HCT116 (cell line): ENCODE results near the gene ANO2. TPM values are rescaled to one million over a fixed set of nuclear protein-coding genes. Genes with fewer than 3 reads are reported as not detected.

ENCODE experiments used
- ATAC-seq: fragments of 200-7000 bp; cut with Tn5 transposase; 2 replicates; pipeline ENCODE4 v1.9.1; 2020; ENCODE audit warnings: mild to moderate bottlenecking, moderate library complexity
- BruUV-seq: library from RNA; stranded (reverse); fragments of 400-500 nt; replicated peaks from 2 replicates; lab custom pipeline; 2021; lab: Mats Ljungman, UMichigan
- CTCF ChIA-PET: fragments of 300-600 bp; sonication (Branson Sonifier 250); formaldehyde crosslinking; loops from one replicate; lab custom pipeline; 2021; ENCODE audit warnings: antibody characterized with exemption; lab: Charles Lee
- POLR2A ChIA-PET: fragments of 300-600, 350-600 bp; sonication (Branson Sonifier 250); formaldehyde crosslinking; loops from one replicate; lab custom pipeline; 2021; ENCODE audit warnings: antibody characterized with exemption; lab: Charles Lee
- RAD21 ChIA-PET, 2 experiments: fragments of 300-600 bp; sonication (Branson Sonifier 250); formaldehyde crosslinking; loops; one replicate each; lab custom pipeline; 2023; ENCODE audit warnings: low total read pairs in 2 of 2; ENCODE audit not compliant: uncharacterized antibody in 2 of 2, unreplicated experiment in 2 of 2, low non-redundant PET in 1 of 2; lab: Charles Lee
- DNase-seq: peaks from one replicate; pipeline ENCODE4 v3.0.0-alpha.2; 2010; ENCODE audit warnings: low read depth, low spot score
- H2AFZ ChIP-seq: fragments of 200-600 bp; shearing (Covaris generic), sonication (generic); 2 replicates; pipeline ENCODE4 v1.6.1; 2017; ENCODE audit warnings: low read depth, mixed run types, mixed read lengths, antibody characterized with exemption, low read length; ENCODE audit not compliant: poor library complexity, severe bottlenecking
- H3K27ac ChIP-seq: 2 replicates; pipeline ENCODE4 v1.5.1; 2012; ENCODE audit warnings: low read depth, low read length
- H3K27me3 ChIP-seq: fragments of 200-600 bp; sonication (generic); 2 replicates; pipeline ENCODE4 v1.6.1; 2016; ENCODE audit warnings: mixed run types, low read length, mixed read lengths; ENCODE audit not compliant: insufficient read depth
- H3K36me3 ChIP-seq, 2 experiments: fragments of 200-500 bp in 1 of 2; fragments of 200-600 bp in 1 of 2; sonication (Bioruptor generic) in 1 of 2; sonication (generic) in 1 of 2; 2 replicates each; pipeline versions ENCODE4 v1.5.1 to v1.6.1; 2014 to 2016; ENCODE audit warnings: low read length in 2 of 2, inconsistent platforms in 1 of 2, mixed read lengths in 1 of 2, mixed run types in 1 of 2; ENCODE audit not compliant: insufficient read depth in 2 of 2, control insufficient read depth in 1 of 2
- H3K4me1 ChIP-seq, 2 experiments: fragments of 200-600 bp in 1 of 2; sonication (generic) in 1 of 2; 2 replicates each; pipeline versions ENCODE4 v1.5.1 to v1.6.1; 2012 to 2017; ENCODE audit warnings: low read length in 2 of 2, inconsistent platforms in 1 of 2, mild to moderate bottlenecking in 1 of 2, mixed read lengths in 1 of 2, mixed run types in 1 of 2, moderate library complexity in 1 of 2; ENCODE audit not compliant: insufficient read depth in 2 of 2, control insufficient read depth in 1 of 2
- H3K4me2 ChIP-seq: fragments of 200-600 bp; sonication (generic); 2 replicates; pipeline ENCODE4 v1.6.1; 2017; ENCODE audit warnings: mixed run types, low read length, mixed read lengths
- H3K4me3 ChIP-seq, 2 experiments: fragments of 200-600 bp in 1 of 2; sonication (generic) in 1 of 2; replicated peaks in 1 of 2; 2 replicates each; pipeline ENCODE4 v1.5.1; 2011 to 2016; ENCODE audit warnings: low read length in 2 of 2, control low read depth in 1 of 2, low read depth in 1 of 2, mild to moderate bottlenecking in 1 of 2, mixed read lengths in 1 of 2, mixed run types in 1 of 2
- H3K79me2 ChIP-seq: fragments of 200-600 bp; sonication (generic); 2 replicates; pipeline ENCODE4 v1.6.1; 2017; ENCODE audit warnings: mild to moderate bottlenecking, mixed run types, low read length, moderate library complexity, mixed read lengths; ENCODE audit not compliant: insufficient read depth
- H3K9ac ChIP-seq: fragments of 200-600 bp; sonication (generic); 2 replicates; pipeline ENCODE4 v1.6.1; 2016; ENCODE audit warnings: low read length, mixed read lengths
- H3K9me2 ChIP-seq: fragments of 200-600 bp; sonication (generic), shearing (Covaris generic); 2 replicates; pipeline ENCODE4 v1.6.1; 2017; ENCODE audit warnings: mixed run types, mild to moderate bottlenecking, moderate library complexity; ENCODE audit not compliant: insufficient read depth
- H3K9me3 ChIP-seq, 2 experiments: fragments of 200-500 bp in 1 of 2; fragments of 200-600 bp in 1 of 2; sonication (Bioruptor generic) in 1 of 2; sonication (generic) in 1 of 2; 2 replicates each; pipeline ENCODE4 v1.6.1; 2014 to 2017; ENCODE audit warnings: low read length in 2 of 2, mixed read lengths in 2 of 2, inconsistent platforms in 1 of 2, low read depth in 1 of 2, mild to moderate bottlenecking in 1 of 2, mixed run types in 1 of 2, moderate library complexity in 1 of 2; ENCODE audit not compliant: control insufficient read depth in 1 of 2, insufficient read depth in 1 of 2
- H4K20me1 ChIP-seq: fragments of 200-600 bp; sonication (generic), shearing (Covaris generic); 2 replicates; pipeline ENCODE4 v1.6.1; 2017; ENCODE audit warnings: mixed run types, mild to moderate bottlenecking, moderate library complexity; ENCODE audit not compliant: insufficient read depth
- ATF3 ChIP-seq: IDR thresholded peaks from 2 replicates; pipeline ENCODE4 v1.6.1; 2012
- CEBPB ChIP-seq: IDR thresholded peaks from 2 replicates; pipeline ENCODE4 v1.6.1; 2012; ENCODE audit warnings: low read depth
- EGR1 ChIP-seq: IDR thresholded peaks from 2 replicates; pipeline ENCODE4 v1.6.1; 2012; ENCODE audit warnings: low read depth
- EZH2 ChIP-seq: fragments of 200-600 bp; sonication (generic); IDR thresholded peaks from 2 replicates; pipeline ENCODE4 v1.6.1; 2017; ENCODE audit warnings: antibody characterized with exemption, mixed run types
- EZH2phosphoT487 ChIP-seq: fragments of 200-600 bp; IDR thresholded peaks from 2 replicates; pipeline ENCODE4 v1.6.1; 2018; ENCODE audit warnings: antibody characterized with exemption, borderline replicate concordance
- FOSL1 ChIP-seq: IDR thresholded peaks from 2 replicates; pipeline ENCODE4 v1.6.1; 2012; ENCODE audit warnings: low read depth
- JUND ChIP-seq: IDR thresholded peaks from 2 replicates; pipeline ENCODE4 v1.6.1; 2012
- POLR2A ChIP-seq: IDR thresholded peaks from 2 replicates; pipeline ENCODE4 v1.7.0; 2011; ENCODE audit warnings: borderline replicate concordance; ENCODE audit not compliant: insufficient read depth, insufficient read length; ENCODE audit errors: extremely low read depth
- POLR2AphosphoS5 ChIP-seq: IDR thresholded peaks from 2 replicates; pipeline ENCODE4 v1.6.1; 2011; ENCODE audit warnings: mild to moderate bottlenecking, low read depth, low read length, moderate library complexity
- RAD21 ChIP-seq: IDR thresholded peaks from 2 replicates; pipeline ENCODE4 v1.6.1; 2012; ENCODE audit warnings: low read depth, mild to moderate bottlenecking
- REST ChIP-seq: IDR thresholded peaks from 2 replicates; pipeline ENCODE4 v1.6.1; 2012; ENCODE audit warnings: low read depth
- SIN3A ChIP-seq: IDR thresholded peaks from 2 replicates; pipeline ENCODE4 v1.6.1; 2012; ENCODE audit warnings: low read depth
- SP1 ChIP-seq: IDR thresholded peaks from 2 replicates; pipeline ENCODE4 v1.6.1; 2012; ENCODE audit warnings: low read depth
- SRF ChIP-seq: IDR thresholded peaks from 2 replicates; pipeline ENCODE4 v1.6.1; 2012; ENCODE audit warnings: low read depth
- TCF7L2 ChIP-seq: IDR thresholded peaks from 2 replicates; pipeline ENCODE4 v1.7.0; 2011; ENCODE audit warnings: borderline replicate concordance, inconsistent platforms; ENCODE audit not compliant: insufficient read depth, insufficient read length; ENCODE audit errors: extremely low read depth
- YY1 ChIP-seq: IDR thresholded peaks from 2 replicates; pipeline ENCODE4 v1.6.1; 2011; ENCODE audit warnings: low read length, low read depth, moderate library complexity, mild to moderate bottlenecking; ENCODE audit not compliant: insufficient replicate concordance; ENCODE audit errors: extremely low read depth
- ZBTB33 ChIP-seq: IDR thresholded peaks from 2 replicates; pipeline ENCODE4 v1.6.1; 2011; ENCODE audit warnings: mild to moderate bottlenecking, low read length, moderate library complexity; ENCODE audit not compliant: insufficient replicate concordance; ENCODE audit errors: extremely low read depth
- ZFX ChIP-seq: fragments of 450-650 bp; IDR thresholded peaks from 2 replicates; pipeline ENCODE4 v1.6.1; 2017
- ZNF274 ChIP-seq: fragments of 200-500 bp; sonication (Bioruptor generic); IDR thresholded peaks from 2 replicates; pipeline ENCODE4 v1.6.1; 2014; ENCODE audit warnings: mild to moderate bottlenecking, low read depth, low read length, inconsistent platforms
- intact Hi-C: fragments of 100-400 bp; cut with micrococcal nuclease; formaldehyde crosslinking; loops from 2 replicates; pipeline ENCODE4 v1.10.0; 2022
- total RNA-seq: library from RNA; stranded (reverse); gene quantifications from one replicate; pipeline ENCODE4 v1.2.1, GENCODE V29; 2021; ENCODE audit not compliant: unreplicated experiment
- TF ChIP-seq, protein P1 (sequence below), 3 experiments: fragments of 200-600 bp in 1 of 3; sonication (generic) in 1 of 3; IDR thresholded peaks in 2 of 3; conservative IDR thresholded peaks in 1 of 3; 2 replicates each; pipeline ENCODE4 v1.5.1; 2012 to 2017; ENCODE audit warnings: low read depth in 2 of 3, low read length in 2 of 3, antibody characterized with exemption in 1 of 3, borderline replicate concordance in 1 of 3, control low read depth in 1 of 3, mild to moderate bottlenecking in 1 of 3, mixed read lengths in 1 of 3, mixed run types in 1 of 3, moderate library complexity in 1 of 3; ENCODE audit not compliant: insufficient read depth in 1 of 3

The ANO2 gene
- total RNA-seq, 1 experiment from 2014 or later = not detected

GRCh38 chr12:5710260-5710878 lies 234.7 kb downstream of the ANO2 start:
- TF ChIP-seq, protein P1, sequence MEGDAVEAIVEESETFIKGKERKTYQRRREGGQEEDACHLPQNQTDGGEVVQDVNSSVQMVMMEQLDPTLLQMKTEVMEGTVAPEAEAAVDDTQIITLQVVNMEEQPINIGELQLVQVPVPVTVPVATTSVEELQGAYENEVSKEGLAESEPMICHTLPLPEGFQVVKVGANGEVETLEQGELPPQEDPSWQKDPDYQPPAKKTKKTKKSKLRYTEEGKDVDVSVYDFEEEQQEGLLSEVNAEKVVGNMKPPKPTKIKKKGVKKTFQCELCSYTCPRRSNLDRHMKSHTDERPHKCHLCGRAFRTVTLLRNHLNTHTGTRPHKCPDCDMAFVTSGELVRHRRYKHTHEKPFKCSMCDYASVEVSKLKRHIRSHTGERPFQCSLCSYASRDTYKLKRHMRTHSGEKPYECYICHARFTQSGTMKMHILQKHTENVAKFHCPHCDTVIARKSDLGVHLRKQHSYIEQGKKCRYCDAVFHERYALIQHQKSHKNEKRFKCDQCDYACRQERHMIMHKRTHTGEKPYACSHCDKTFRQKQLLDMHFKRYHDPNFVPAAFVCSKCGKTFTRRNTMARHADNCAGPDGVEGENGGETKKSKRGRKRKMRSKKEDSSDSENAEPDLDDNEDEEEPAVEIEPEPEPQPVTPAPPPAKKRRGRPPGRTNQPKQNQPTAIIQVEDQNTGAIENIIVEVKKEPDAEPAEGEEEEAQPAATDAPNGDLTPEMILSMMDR (IDR thresholded peaks at IDR 0.05 in 2 of 3, conservative IDR thresholded peaks at IDR 0.05 in 1 of 3; ENCODE audit: borderline replicate concordance in 1 of 3, insufficient read depth in 1 of 3, low read depth in 2 of 3, low read length in 2 of 3) = no peak
- TF ChIP-seq POLR2AphosphoS5 = no peak
- no peak for TF ChIP-seq JUND
- TF ChIP-seq RAD21 = no peak
- TF ChIP-seq SRF = no peak
- no peak for TF ChIP-seq ZBTB33
- TF ChIP-seq POLR2A = no peak
- TF ChIP-seq ATF3 = no peak
- TF ChIP-seq EGR1 = no peak
- no peak for TF ChIP-seq SIN3A
- no peak for TF ChIP-seq EZH2
- no peak for TF ChIP-seq TCF7L2
- no peak for TF ChIP-seq CEBPB
- no peak for TF ChIP-seq REST
- TF ChIP-seq SP1 = no peak
- TF ChIP-seq ZFX = no peak
- no peak for TF ChIP-seq ZNF274
- TF ChIP-seq YY1 = no peak
- no peak for TF ChIP-seq EZH2phosphoT487
- TF ChIP-seq FOSL1 = no peak
- BruUV-seq = no TSS peak
- Histone ChIP-seq H3K27ac (no peak overlapping the region), H4K20me1 (no peaks in the 10 kb centered on the region), H3K4me3 (no peak overlapping the region), H2AFZ (no peak overlapping the region), H3K79me2 (no peaks in the 10 kb centered on the region), H3K9me3 (no peaks in the 10 kb centered on the region), H3K4me1 (no peaks in the 10 kb centered on the region), H3K9me2 (no peaks in the 10 kb centered on the region), H3K27me3 (peaks cover 13% of the 10 kb centered on the region), H3K4me2 (no peak overlapping the region), H3K9ac (no peak overlapping the region), H3K36me3 (no peaks in the 10 kb centered on the region)
- ChIA-PET RAD21 (no interaction called here), CTCF (no interaction called here), POLR2A (no interaction called here)
- ATAC-seq = no peak
- no peak for DNase-seq
- intact Hi-C loops = no loop called here
